CD4-positive, alpha-beta T cell (primary cell): Measurements from ENCODE around the gene ALDH1A2. TPM values are rescaled to one million over a fixed set of nuclear protein-coding genes. Genes with fewer than 3 reads are reported as not detected.

Experiments used
- ATAC-seq: fragments of 200-7000 bp; cut with Tn5 transposase; one replicate; pipeline ENCODE4 v1.10.0; 2022; ENCODE audit warnings: mild to moderate bottlenecking; ENCODE audit not compliant: poor library complexity
- CTCF ChIA-PET: fragments of 350-600 bp; sonication (Branson Sonifier 250); formaldehyde crosslinking; loops from one replicate; lab custom pipeline; 2021; ENCODE audit warnings: antibody characterized with exemption, inconsistent platforms; lab: Charles Lee
- POLR2A ChIA-PET: fragments of 350-600 bp; sonication (Branson Sonifier 250); formaldehyde crosslinking; loops from one replicate; lab custom pipeline; 2021; ENCODE audit warnings: antibody characterized with exemption, inconsistent platforms; lab: Charles Lee
- DNase-seq, 14 experiments: peaks; one replicate each; pipeline ENCODE4 v3.0.0-alpha.2; 2013 to 2020; ENCODE audit warnings: mixed read lengths in 2 of 14
- H3K27ac ChIP-seq, 2 donors: one replicate each; pipeline versions ENCODE4 v1.5.1 to v1.7.0; 2013; ENCODE audit warnings: low read length in 2 of 2, low read depth in 1 of 2, mild to moderate bottlenecking in 1 of 2
- H3K27me3 ChIP-seq, 2 experiments: 1 replicate in 1 of 2; 2 replicates in 1 of 2; pipeline versions ENCODE4 v1.6.1 to v1.7.0; 2013; ENCODE audit warnings: low read length in 2 of 2, control low read depth in 1 of 2, mild to moderate bottlenecking in 1 of 2, moderate library complexity in 1 of 2; ENCODE audit not compliant: insufficient read depth in 2 of 2, control insufficient read depth in 1 of 2
- H3K36me3 ChIP-seq: one replicate; pipeline ENCODE4 v1.6.1; 2013; ENCODE audit warnings: low read length, control low read depth; ENCODE audit not compliant: insufficient read depth
- H3K4me1 ChIP-seq: one replicate; pipeline ENCODE4 v1.6.1; 2013; ENCODE audit warnings: low read length, control low read depth; ENCODE audit not compliant: insufficient read depth
- H3K4me3 ChIP-seq: one replicate; pipeline ENCODE4 v1.5.1; 2013; ENCODE audit warnings: mild to moderate bottlenecking, low read length, moderate library complexity
- H3K9me3 ChIP-seq, 2 experiments: 1 replicate in 1 of 2; 2 replicates in 1 of 2; pipeline versions ENCODE4 v1.6.1 to v1.7.0; 2013; ENCODE audit warnings: low read length in 2 of 2, mild to moderate bottlenecking in 2 of 2, control low read depth in 1 of 2, moderate library complexity in 1 of 2; ENCODE audit not compliant: control insufficient read depth in 1 of 2, insufficient read depth in 1 of 2
- H3K27ac Mint-ChIP-seq: one replicate; pipeline ENCODE4 v1.8.0; 2020; ENCODE audit warnings: mixed read lengths
- H3K27me3 Mint-ChIP-seq: one replicate; pipeline ENCODE4 v1.8.0; 2021; ENCODE audit warnings: mixed read lengths
- H3K36me3 Mint-ChIP-seq: one replicate; pipeline ENCODE4 v1.8.0; 2021; ENCODE audit warnings: low read depth, mixed read lengths
- H3K4me1 Mint-ChIP-seq: one replicate; pipeline ENCODE4 v1.8.0; 2021; ENCODE audit warnings: low read depth, mixed read lengths
- H3K4me3 Mint-ChIP-seq: one replicate; pipeline ENCODE4 v1.8.0; 2020; ENCODE audit warnings: mild to moderate bottlenecking, mixed read lengths
- H3K9me3 Mint-ChIP-seq: one replicate; pipeline ENCODE4 v1.8.0; 2020; ENCODE audit warnings: mixed read lengths
- intact Hi-C, 2 experiments: fragments of 100-400 bp; cut with DNase I in 1 of 2; cut with micrococcal nuclease in 1 of 2; formaldehyde crosslinking; loops; one replicate each; pipeline versions ENCODE4 v1.15.1 to v1.9.0; 2023 to 2025; cut with DNase I, micrococcal nuclease
- total RNA-seq, 174 experiments: library from RNA in 2 of 174; stranded (reverse) in 2 of 174; gene quantifications; one replicate each; pipeline ENCODE4 v1.2.3 and lab custom pipeline; 2021 to 2026
- TF ChIP-seq, protein P1 (sequence below): fragments of 200-600 bp; IDR thresholded peaks from one replicate; pipeline ENCODE4 v1.8.0; 2022; ENCODE audit warnings: antibody characterized with exemption, mild to moderate bottlenecking

The ALDH1A2 gene
- total RNA-seq, 2 experiments from 2014 or later, result not detected

DNA sequence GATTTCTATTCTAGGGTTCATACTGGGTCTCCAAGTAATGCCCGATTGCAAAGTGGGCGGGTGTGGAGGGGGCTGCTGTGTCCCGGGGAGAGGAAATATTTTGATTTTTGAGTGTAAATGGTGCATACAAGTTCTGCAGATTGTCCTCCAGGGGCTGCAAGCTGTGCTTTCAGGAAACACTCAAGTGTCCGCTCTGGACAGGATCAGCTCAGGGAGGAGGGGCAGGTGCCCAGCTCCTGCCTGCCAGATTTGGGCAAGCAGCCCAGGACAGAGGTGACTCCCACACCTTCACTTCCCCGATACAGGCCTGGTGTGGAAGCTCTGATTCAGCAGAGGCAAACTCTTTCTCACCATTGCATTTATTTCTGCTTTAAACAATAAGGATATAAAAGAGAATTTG, 142.7 kb downstream of the ALDH1A2 start:
- H3K4me1 Mint-ChIP-seq, result no peaks in the 10 kb centered on the region
- H3K4me3 Mint-ChIP-seq, result no peak overlapping the region
- no peaks in the 10 kb centered on the region for H3K9me3 ChIP-seq
- CTCF ChIA-PET, result no interaction called here
- DNase-seq (no peak), ATAC-seq (no peak)
- H3K4me1 ChIP-seq, result no peaks in the 10 kb centered on the region
- H3K27me3 ChIP-seq, result peaks cover 0 to 2% of the 10 kb centered on the region in 2 experiments
- H3K27me3 Mint-ChIP-seq, result peaks cover 19% of the 10 kb centered on the region
- no peaks in the 10 kb centered on the region for H3K36me3 Mint-ChIP-seq
- no peaks in the 10 kb centered on the region for H3K9me3 Mint-ChIP-seq
- POLR2A ChIA-PET, result no interaction called here
- TF ChIP-seq, protein P1, sequence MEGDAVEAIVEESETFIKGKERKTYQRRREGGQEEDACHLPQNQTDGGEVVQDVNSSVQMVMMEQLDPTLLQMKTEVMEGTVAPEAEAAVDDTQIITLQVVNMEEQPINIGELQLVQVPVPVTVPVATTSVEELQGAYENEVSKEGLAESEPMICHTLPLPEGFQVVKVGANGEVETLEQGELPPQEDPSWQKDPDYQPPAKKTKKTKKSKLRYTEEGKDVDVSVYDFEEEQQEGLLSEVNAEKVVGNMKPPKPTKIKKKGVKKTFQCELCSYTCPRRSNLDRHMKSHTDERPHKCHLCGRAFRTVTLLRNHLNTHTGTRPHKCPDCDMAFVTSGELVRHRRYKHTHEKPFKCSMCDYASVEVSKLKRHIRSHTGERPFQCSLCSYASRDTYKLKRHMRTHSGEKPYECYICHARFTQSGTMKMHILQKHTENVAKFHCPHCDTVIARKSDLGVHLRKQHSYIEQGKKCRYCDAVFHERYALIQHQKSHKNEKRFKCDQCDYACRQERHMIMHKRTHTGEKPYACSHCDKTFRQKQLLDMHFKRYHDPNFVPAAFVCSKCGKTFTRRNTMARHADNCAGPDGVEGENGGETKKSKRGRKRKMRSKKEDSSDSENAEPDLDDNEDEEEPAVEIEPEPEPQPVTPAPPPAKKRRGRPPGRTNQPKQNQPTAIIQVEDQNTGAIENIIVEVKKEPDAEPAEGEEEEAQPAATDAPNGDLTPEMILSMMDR, result no peak
- no peak overlapping the region for H3K27ac Mint-ChIP-seq
- H3K4me3 ChIP-seq, result no peak overlapping the region
- intact Hi-C loops, result no loop called here
- H3K27ac ChIP-seq, result no peak overlapping the region
- H3K36me3 ChIP-seq, result no peaks in the 10 kb centered on the region

DNA sequence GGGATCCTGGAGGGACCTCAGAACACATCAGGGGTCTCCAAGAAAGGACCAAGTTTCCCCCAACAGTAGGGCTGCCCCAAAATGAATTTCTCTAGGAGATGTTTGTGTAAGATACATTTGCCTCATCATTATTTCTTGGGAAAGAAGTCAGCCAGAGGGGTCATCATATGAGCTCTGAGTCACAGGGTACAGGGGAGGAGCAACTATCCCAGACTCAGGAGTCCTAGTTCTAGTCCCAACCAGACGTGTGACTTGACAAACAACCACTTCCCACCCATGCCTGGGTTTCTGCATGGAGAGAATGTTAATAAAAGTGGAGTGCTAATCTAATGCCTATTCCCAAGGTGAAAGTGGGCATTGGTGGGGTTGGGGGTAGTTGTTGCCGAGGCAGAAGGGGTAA, 144.1 kb downstream of the ALDH1A2 start:
- Histone ChIP-seq H3K9me3 (no peaks in the 10 kb centered on the region), H3K27ac (no peak overlapping the region), H3K36me3 (no peaks in the 10 kb centered on the region), H3K27me3 (no peaks in the 10 kb centered on the region), H3K4me3 (no peak overlapping the region), H3K4me1 (no peaks in the 10 kb centered on the region)
- ChIA-PET CTCF (no interaction called here), POLR2A (no interaction called here)
- no peak overlapping the region for H3K4me3 Mint-ChIP-seq
- H3K27ac Mint-ChIP-seq, result no peak overlapping the region
- no peak for ATAC-seq
- peaks cover 18% of the 10 kb centered on the region for H3K27me3 Mint-ChIP-seq
- H3K9me3 Mint-ChIP-seq, result no peaks in the 10 kb centered on the region
- no peaks in the 10 kb centered on the region for H3K4me1 Mint-ChIP-seq
- TF ChIP-seq, protein P1, result no peak
- intact Hi-C loops, result no loop called here
- DNase-seq, result no peak
- H3K36me3 Mint-ChIP-seq, result no peaks in the 10 kb centered on the region

DNA sequence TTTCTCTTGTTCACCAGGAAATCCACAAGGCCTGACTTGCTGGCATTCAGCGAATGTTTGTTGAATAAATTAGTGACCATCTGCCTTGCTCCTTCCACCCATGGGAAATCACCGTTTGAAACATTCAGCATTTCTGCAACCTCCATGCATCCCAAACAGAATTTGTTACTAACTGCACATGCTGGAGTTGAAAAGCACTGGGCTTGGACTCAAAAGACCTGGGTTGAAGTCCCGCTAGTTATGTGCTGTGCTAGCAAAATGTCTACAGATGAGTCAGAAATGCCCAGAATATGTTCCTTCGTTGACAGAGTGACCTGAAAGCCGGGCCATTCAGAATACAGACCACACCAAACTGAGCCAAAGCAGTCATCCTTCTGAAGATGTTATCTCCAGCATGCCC, 144.6 kb downstream of the ALDH1A2 start:
- intact Hi-C loops, result no loop called here
- H3K27me3 ChIP-seq, result no peaks in the 10 kb centered on the region
- H3K4me1 ChIP-seq, result no peaks in the 10 kb centered on the region
- no peaks in the 10 kb centered on the region for H3K9me3 Mint-ChIP-seq
- no peak overlapping the region for H3K27ac Mint-ChIP-seq
- H3K27ac ChIP-seq, result no peak overlapping the region
- ChIA-PET POLR2A (no interaction called here), CTCF (no interaction called here)
- ATAC-seq, result no peak
- DNase-seq, result no peak
- peaks cover 14% of the 10 kb centered on the region for H3K27me3 Mint-ChIP-seq
- no peaks in the 10 kb centered on the region for H3K9me3 ChIP-seq
- TF ChIP-seq, protein P1, result no peak
- no peak overlapping the region for H3K4me3 Mint-ChIP-seq
- H3K4me1 Mint-ChIP-seq, result no peaks in the 10 kb centered on the region
- no peak overlapping the region for H3K4me3 ChIP-seq
- H3K36me3 ChIP-seq, result no peaks in the 10 kb centered on the region
- no peaks in the 10 kb centered on the region for H3K36me3 Mint-ChIP-seq
